HL-60/S4 treated with phorbol 12-myristate 13-acetate at 8.2 ng/mL for 4 days and 3 days (cell line): ENCODE measurements around the gene VENTX.

ENCODE experiments used
- in situ Hi-C: fragments of 300-500 bp; cut with MboI; formaldehyde crosslinking; loops from 2 replicates; pipeline ENCODE4 v1.15.0; 2022; ENCODE audit warnings: low sequenced_read_pairs

The VENTX gene

DNA sequence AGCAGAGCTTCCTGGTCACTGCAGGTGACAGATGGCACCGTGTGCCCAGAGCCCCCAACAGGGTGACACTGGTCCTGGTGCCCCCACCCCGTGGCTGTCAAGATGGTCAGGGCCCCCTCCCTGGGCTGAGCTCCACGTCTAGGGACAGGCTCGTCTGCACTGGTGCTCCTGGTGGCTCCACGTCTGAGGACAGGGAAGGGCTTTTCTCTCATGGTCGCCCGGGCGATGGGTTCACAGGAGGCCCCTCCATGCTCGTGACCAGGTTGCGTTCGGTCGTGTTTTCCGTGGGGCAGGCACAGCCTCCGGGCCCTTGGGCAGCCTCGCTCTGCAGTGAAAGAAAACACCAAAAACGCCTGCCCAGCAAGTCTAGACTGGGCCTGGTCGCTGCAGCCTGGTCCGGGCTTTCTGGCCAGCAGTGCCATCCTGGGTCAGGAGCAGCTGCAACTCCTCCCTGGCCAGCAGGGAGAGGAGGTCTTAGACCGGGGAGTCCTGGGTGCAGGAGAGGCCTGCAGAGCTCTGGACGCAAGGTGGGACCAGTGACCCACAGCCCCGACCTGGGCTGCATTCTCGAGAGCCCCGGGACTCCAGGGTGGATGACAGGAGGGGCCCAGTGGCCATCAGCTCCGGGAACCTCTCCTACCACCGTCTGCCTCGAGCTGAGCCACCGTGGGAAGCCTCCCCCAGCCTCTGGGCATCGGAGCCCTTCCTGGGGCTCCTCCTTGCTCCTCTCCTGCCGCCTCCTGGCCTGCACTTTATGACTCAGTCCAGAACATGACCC lies 35.5 kb upstream of the VENTX start:
- in situ Hi-C loops, result no loop called here

DNA sequence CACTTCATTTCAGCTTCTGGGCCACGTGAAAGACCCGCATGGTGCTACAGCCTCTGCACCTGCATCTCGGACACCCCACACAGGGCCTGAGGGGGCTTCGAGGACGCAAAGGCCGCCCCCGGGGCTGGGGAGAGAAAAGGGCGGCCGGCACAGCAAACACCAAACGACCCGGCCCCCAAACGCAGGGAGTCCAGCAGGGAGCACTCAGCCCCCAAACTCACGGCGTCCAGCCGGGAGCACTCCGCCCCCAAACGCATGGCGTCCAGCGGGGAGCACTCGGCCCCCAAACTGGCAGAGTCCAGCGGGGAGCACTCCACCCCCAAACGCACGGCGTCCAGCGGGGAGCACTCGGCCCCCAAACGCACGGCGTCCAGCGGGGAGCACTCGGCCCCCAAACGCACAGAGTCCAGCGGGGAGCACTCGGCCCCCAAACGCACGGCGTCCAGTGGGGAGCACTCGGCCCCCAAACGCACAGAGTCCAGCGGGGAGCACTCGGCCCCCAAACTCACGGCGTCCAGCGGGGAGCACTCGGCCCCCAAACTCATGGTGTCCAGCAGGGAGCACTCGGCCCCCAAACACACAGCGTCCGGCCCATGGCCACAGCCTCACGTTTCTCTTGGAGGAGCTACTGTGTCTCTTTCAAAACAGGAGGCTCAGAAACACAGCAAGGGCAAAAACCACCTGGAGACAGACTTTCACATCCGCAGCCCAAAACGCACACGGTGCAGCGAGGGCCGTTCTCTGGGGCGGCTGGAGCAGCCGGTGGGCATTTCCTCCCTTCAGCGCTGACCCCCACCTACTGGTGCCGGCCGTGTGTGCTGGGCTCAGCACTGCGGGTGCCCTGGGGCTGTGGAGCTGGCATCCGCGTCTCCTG lies 34.6 kb upstream of the VENTX start:
- in situ Hi-C loops, result no loop called here

DNA sequence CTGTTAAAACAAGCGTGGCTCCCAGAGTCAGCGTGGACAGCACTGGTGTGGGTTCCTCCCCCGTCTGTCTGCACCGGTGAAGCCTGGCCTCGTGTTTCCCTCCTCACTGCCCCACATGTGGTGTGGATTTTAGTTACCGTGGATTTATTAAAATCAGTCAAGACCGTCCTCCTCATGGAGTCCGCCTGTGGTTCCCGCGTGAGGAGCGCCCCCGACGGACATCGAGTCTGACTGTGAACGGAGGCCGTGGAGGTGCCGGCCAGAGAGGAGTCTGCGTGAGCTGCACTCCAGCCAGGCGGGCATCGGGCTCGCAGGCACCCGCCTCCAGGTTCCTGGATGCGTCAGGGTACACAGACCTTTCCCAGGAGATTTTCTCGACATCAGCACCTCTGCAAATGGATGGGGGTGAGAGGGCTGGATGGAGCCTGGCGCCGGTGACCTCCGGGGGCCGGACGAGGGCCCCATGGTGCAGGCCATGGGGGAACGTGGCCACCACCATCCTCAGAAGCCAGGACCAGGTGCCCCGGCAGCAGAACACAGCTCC lies 33.9 kb upstream of the VENTX start:
- in situ Hi-C loops, result no loop called here

DNA sequence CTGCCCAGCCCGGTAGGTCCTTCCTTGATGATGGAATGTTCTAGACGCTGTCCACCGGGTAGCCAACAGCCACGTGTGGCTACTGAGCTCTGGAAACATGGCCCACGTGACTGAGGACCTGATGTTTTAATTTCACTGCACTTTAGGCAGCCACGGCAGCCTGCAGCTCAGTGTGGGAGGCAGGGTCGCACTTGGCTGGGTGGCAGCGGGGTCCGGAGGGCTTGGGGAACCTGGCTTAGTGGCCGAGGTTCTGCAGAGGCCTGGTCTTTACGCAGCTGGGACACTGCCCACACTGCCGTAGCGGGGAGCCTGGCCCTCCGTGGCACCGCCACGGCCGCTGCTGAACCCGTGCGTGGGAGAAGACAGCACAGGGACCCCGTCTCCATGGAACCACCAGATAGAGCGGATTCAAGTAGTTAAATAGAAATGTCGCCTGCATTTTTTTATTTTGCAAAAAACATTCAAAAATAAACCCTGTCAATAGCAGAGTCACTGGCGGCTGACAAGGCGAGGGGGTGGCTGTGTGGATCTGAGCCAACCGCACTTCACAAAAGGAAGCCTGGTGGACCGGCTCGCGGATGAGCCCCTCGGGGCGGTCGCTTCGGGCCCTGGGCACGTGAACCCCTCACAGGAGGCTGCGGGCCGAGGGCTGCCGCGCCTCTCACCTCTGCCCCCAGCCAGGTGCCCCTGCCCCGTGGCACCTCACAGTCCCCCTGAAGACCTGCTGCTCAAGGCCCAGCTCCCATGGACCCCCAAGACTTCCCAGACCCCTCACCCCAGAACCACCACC lies 33.2 kb upstream of the VENTX start:
- in situ Hi-C loops, result no loop called here

- in situ Hi-C loops, result no loop called here
These were observed 32.5 kb upstream of the VENTX start for GRCh38 chr10:133205146-133205545.

DNA sequence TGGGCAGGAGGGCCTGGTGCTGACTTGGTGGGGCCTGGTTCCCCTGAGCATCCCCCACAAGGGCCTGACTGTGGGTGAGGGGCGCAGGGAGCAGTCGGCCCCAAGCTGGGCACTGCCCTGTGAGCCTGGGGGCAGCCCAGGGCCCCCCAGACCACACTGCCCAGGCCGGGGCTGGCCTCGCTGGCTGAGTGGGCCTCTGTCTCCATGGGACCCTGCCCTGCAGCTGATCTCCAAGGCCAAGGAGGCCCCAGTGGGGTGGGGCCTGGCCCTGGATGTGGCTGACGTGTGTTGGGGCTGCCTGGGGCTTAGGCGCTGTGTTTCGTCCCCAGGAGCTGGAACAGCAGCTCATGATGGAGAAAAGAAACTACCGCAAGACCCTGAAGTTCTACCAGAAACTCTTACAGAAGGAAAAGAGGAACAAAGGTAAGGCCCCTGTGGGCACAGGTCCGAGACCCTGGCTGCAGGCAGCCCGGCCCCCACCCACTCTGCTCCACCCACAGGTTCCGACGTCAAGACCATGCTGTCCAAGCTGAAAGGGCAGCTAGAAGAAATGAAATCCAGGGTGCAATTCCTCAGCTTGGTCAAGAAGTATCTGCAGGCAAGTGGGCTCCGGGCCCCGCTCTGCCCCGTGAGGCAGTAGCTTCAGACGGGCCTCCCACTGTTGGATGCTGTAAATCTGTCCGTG lies 31.2 kb upstream of the VENTX start:
- in situ Hi-C loops, result no loop called here

DNA sequence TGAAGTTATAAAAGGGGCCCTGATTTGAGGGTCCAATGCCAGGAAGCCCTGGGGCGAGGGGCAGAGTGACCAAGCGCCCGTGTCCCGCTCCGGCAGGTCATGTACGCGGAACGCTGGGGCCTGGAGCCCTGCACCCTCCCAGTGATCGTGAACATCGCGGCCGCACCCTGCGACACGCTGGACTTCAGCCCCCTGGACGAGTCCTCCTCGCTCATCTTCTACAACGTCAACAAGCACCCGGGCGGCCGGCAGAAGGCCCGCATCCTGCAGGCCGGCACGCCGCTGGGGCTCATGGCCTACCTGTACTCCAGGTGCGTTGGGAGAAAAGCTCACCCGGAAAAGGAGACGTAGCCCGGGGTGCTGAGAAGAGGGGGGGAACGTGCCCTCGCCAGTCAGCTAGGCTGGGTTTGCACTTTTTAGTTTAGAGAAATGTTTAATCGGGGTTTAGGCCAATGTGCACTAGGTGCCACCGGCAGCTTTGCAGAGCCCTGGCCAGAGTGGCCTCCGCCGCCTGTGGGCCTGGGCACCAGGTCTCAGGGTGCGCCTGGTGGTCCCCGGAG lies 30.5 kb upstream of the VENTX start:
- in situ Hi-C loops, result no loop called here

DNA sequence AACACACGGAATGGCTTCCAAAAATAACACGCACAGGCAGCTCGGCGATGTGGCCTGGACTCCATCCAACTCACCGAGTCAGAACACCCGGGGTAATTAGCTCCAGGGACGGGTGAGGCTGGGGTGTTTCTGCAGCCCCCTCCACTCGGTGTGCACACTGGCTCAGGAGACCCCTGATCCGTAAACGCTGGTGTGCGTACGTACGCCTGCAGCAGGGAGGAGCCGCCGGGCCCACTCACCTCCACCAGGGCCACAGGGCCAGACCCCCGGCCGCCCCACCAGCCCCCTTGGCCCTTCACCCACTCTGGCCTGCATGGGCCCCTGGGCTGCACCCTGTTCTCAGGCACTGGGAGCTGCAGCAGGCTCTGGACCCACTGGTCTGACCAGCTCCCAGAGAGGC lies 30.0 kb upstream of the VENTX start:
- in situ Hi-C loops, result no loop called here

DNA sequence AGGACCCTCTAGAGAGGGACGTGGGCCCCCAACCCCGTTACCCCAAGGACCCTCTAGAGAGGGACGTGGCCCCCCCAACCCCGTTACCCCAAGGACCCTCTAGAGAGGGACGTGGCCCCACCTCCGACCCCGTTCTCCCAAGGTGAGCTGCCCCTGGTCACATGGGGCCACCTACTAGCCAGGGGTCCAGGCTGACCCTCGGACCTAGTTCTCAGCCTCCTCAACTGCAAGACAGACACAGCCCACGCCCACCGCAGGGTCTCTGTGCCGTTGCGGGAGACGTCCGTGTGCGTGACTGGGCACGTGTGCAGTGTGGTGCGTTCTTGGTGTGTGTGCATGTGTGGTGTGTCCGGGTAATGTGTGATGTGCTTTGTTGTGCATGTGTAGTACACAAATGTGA lies 29.2 kb upstream of the VENTX start:
- in situ Hi-C loops, result no loop called here

DNA sequence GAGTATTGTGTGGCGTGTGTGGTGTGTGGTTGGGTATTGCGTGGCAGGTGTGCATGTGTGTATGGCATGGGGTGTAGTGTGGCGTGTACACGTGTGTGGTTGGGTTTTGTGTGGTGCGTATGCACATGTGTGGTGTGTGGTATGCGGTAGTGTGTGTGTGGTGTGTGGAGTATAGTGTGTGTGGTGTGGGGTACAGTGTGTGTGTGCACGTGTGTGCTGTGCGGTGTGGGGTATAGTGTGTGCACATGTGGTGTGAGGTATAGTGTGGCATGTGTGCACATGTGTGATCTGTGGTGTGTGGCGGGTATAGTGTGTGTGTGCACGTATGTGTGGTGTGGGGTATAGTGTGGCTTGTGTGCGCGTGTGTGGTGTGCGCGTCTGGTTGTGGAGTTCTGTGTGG lies 28.5 kb upstream of the VENTX start:
- in situ Hi-C loops, result no loop called here

GRCh38 chr10:133209641-133210040 lies 28.0 kb upstream of the VENTX start:
- in situ Hi-C loops, result no loop called here

DNA sequence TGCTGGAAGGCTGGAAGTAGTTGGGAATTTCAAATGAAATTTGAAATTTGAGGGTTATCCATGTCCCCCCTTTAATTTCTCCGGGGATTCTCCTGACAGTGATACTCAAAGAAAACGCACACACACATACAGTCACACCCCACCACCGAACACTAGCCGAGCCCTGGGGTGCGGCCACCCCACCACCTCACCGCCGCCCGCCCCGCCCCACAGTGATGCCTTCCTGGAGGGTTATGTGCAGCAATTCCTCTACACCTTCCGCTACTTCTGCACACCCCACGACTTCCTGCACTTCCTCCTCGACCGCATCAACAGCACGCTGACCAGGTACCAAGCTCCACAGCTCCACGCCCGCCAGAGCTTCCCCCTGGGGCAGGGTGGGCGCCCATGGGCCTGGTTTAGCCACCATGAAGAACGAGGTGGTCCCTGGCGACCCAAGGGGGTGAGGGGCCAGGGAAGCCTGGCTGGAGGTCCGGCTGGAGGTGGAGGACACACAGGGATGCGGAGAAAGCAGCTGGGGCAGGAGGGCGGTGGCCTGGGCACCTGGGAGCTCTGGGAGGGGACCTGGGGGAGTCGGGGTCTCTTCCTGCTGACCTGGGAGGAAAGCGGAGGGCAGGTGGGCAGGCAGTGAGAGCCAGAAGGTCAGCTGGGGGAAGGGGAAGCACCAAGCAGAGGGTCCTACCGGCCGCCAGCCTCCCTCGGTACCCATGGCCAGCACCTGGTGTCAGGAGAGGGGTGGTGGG lies 27.1 kb upstream of the VENTX start:
- in situ Hi-C loops, result no loop called here

GRCh38 chr10:133211141-133211830 lies 26.4 kb upstream of the VENTX start:
- in situ Hi-C loops, result no loop called here

GRCh38 chr10:133211959-133212852 lies 25.4 kb upstream of the VENTX start:
- in situ Hi-C loops, result no loop called here

GRCh38 chr10:133212853-133213494 lies 24.7 kb upstream of the VENTX start:
- in situ Hi-C loops, result no loop called here

GRCh38 chr10:133213641-133214467 lies 23.8 kb upstream of the VENTX start:
- in situ Hi-C loops, result no loop called here
